ENCODE data around the gene CBX2. TPM values are rescaled to one million over a fixed set of nuclear protein-coding genes. Genes with fewer than 3 reads are reported as not detected.
A peak's percentile ranks its signal among the peaks of the same experiment; 100 is the strongest.

The CBX2 gene
- total and polyA plus RNA-seq, 4 donors: 1.4 to 13.5 (median 3.0) TPM

DNA sequence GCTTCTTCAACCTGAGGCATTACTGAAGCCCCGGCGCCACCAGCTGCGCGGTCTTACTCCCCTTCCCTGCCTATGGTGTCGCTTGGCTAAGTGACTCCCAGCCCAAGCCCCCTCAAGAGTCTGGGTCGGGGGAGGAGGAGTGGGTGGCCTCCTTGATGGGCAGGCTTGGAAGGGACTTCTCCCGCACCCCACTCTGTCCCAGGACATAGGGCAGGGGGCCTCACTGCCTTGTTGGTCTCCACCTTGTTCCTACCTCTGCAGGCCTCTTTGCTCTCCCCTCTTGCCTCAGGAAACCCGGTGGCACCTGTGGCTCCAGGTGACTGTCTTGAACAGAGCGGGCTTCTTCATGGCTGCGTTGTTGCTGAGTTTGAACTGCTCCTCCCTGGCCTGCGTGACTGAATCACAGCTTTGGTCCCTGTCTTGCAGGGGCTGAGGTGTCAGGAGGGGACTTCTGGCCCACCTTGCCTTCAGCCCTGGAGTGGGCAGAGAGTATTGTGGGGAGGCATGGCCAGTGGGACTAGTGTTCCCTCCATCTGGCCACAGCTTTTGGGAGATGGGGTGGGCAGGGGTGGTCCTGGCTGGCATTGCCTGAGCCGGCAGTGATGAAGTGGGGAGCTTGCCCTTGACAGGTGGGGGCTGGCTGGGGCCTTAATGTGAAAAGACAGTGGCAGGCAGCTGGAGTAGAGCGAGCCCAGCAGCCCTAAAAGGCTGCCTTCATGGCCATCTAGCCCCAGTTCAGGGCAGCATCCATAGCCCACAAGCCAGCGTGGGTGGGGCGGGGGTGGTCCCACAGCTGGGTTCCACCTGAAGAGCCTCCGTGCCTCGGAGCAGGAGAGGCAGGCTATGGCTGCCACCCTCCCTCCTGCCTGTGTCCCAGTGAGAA, 7.3 kb downstream of the CBX2 start:
- H3K9ac ChIP-seq (ENCODE audit: insufficient read depth in 1 of 2, low read length in 2 of 2): no peak overlapping the region
- 95 to 97% methylated on average over 17 of the region's 17 CpGs for WGBS, 2 donors
- TF ChIP-seq, protein P1, sequence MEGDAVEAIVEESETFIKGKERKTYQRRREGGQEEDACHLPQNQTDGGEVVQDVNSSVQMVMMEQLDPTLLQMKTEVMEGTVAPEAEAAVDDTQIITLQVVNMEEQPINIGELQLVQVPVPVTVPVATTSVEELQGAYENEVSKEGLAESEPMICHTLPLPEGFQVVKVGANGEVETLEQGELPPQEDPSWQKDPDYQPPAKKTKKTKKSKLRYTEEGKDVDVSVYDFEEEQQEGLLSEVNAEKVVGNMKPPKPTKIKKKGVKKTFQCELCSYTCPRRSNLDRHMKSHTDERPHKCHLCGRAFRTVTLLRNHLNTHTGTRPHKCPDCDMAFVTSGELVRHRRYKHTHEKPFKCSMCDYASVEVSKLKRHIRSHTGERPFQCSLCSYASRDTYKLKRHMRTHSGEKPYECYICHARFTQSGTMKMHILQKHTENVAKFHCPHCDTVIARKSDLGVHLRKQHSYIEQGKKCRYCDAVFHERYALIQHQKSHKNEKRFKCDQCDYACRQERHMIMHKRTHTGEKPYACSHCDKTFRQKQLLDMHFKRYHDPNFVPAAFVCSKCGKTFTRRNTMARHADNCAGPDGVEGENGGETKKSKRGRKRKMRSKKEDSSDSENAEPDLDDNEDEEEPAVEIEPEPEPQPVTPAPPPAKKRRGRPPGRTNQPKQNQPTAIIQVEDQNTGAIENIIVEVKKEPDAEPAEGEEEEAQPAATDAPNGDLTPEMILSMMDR (IDR thresholded peaks at IDR 0.05; ENCODE audit: control extremely low read depth, extremely low read depth): no peak
- H3K27me3 ChIP-seq (ENCODE audit: control insufficient read depth in 3 of 3, insufficient read depth in 3 of 3, low read length in 2 of 3): peaks cover 0 to 25% (median 16%) of the 10 kb centered on the region in 3 donors
- no peak overlapping the region for H3K4me3 ChIP-seq
- H3K36me3 ChIP-seq (ENCODE audit: control insufficient read depth in 4 of 4, insufficient read depth in 4 of 4, low read length in 4 of 4): peaks cover 0 to 9% (median 5%) of the 10 kb centered on the region in 4 donors
- ATAC-seq (ENCODE audit: insufficient read depth, low FRiP score): no peak
- no peaks in the 10 kb centered on the region for H3K9me3 ChIP-seq (ENCODE audit: control insufficient read depth in 4 of 4, insufficient read depth in 3 of 4, low read length in 3 of 4)
- peaks cover 0 to 13% (median 0%) of the 10 kb centered on the region in 5 donors for H3K4me1 ChIP-seq (ENCODE audit: control insufficient read depth in 5 of 5, insufficient read depth in 5 of 5, low read length in 5 of 5)
- peak in 1 of 3 donors; percentile 11 for DNase-seq
- no peak overlapping the region for H3K27ac ChIP-seq (ENCODE audit: low read depth in 1 of 2, low read length in 1 of 2)

DNA sequence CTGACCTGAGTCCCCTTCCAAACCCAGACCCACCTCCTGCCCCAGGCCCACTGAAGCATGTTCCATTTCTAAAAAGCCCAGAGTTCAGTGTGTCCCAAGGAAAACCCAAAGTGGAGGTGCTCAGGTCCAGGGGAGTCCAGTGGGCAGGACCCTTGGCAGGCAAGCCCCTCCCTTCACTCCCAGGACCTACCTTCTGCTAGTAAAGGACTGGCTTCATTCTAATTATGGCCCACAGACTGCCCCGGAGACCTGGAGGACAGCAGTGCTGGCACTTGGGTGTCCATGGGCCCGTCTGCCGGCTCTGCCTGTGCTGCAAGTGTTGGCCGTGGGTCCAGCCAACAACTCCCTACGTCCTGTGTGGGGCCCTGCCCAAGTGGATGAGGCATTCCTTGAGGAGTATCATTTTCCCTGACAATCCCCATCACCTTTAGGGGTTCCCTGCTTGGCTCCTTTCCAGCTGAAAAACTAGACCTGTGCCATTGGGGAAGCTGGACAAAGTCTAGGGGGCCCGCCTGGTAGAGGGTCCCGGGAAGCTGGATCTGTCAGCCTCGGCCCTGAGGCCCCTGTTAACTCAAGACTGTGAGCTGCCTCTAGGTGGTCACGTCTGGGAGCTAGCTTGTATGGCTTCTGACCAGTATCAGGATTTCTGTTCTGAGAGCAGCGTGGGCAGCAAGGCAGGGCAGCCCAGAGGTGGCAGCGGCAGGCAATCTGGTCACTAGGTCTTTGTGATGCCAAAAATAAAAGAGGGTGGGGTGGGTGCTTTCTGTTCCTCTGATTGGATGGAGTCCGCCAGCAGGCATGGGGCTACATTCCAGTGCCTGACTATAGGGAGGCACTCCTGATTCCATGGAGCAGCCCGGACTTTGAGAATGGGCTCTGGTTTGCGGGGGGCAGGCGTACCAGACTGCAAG, 8.2 kb downstream of the CBX2 start:
- DNase-seq (peak in 1 of 3 donors; percentile 11), ATAC-seq (ENCODE audit: insufficient read depth, low FRiP score) (no peak)
- peaks cover 0 to 14% (median 0%) of the 10 kb centered on the region in 5 donors for H3K4me1 ChIP-seq (ENCODE audit: control insufficient read depth in 5 of 5, insufficient read depth in 5 of 5, low read length in 5 of 5)
- peaks cover 0 to 33% (median 25%) of the 10 kb centered on the region in 3 donors for H3K27me3 ChIP-seq (ENCODE audit: control insufficient read depth in 3 of 3, insufficient read depth in 3 of 3, low read length in 2 of 3)
- no peak overlapping the region for H3K27ac ChIP-seq (ENCODE audit: low read depth in 1 of 2, low read length in 1 of 2)
- H3K9me3 ChIP-seq (ENCODE audit: control insufficient read depth in 4 of 4, insufficient read depth in 3 of 4, low read length in 3 of 4): no peaks in the 10 kb centered on the region
- TF ChIP-seq, protein P1 (IDR thresholded peaks at IDR 0.05; ENCODE audit: control extremely low read depth, extremely low read depth): no peak
- no peak overlapping the region for H3K9ac ChIP-seq (ENCODE audit: insufficient read depth in 1 of 2, low read length in 2 of 2)
- 91 to 94% methylated on average over 15 of the region's 15 CpGs for WGBS, 2 donors
- no peak overlapping the region for H3K4me3 ChIP-seq
- H3K36me3 ChIP-seq (ENCODE audit: control insufficient read depth in 4 of 4, insufficient read depth in 4 of 4, low read length in 4 of 4): peaks cover 0 to 8% (median 3%) of the 10 kb centered on the region in 4 donors

DNA sequence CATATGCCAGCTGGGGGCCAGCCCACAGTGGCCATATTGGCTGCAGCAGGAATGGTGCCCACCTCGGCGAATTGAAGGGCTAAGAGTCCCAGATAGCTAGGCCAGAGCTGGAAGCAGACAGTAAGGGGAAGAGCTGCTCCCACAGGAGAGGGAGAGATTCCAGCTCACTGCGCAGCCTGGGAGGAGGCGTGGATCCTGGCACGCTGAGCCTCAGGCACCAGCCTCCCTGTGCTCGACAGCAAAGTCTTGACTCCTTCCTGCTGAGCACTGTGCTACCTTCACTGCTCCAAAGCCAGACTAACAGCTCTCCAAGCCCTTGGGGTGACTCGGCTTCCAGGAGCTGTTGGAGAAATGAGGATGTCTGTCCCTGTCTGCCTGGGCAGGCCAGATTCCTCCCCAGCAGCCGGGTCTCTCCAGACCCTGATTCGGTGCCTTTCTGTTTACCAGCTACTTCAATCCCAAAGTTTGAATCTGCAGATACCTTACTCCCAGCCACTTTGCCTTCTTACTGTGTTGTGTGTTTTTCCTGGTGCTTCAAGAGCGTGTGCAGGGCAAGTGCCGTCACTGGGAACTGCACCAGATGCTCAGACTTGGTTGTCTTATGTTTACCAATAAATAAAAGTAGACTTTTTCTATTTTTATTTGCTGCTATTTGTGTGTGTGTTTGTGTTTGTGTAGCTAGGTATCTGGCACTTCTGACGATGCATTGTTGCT, 9.1 kb downstream of the CBX2 start:
- H3K9ac ChIP-seq (ENCODE audit: insufficient read depth in 1 of 2, low read length in 2 of 2): no peak overlapping the region
- no peak for ATAC-seq (ENCODE audit: insufficient read depth, low FRiP score)
- H3K27ac ChIP-seq (ENCODE audit: low read depth in 1 of 2, low read length in 1 of 2): no peak overlapping the region
- peaks cover 0 to 41% (median 34%) of the 10 kb centered on the region in 3 donors for H3K27me3 ChIP-seq (ENCODE audit: control insufficient read depth in 3 of 3, insufficient read depth in 3 of 3, low read length in 2 of 3)
- no peak overlapping the region for H3K4me3 ChIP-seq
- 90 to 91% methylated on average over 12 of the region's 12 CpGs for WGBS, 2 donors
- peaks cover 0 to 14% (median 0%) of the 10 kb centered on the region in 5 donors for H3K4me1 ChIP-seq (ENCODE audit: control insufficient read depth in 5 of 5, insufficient read depth in 5 of 5, low read length in 5 of 5)
- peaks cover 0 to 8% (median 3%) of the 10 kb centered on the region in 4 donors for H3K36me3 ChIP-seq (ENCODE audit: control insufficient read depth in 4 of 4, insufficient read depth in 4 of 4, low read length in 4 of 4)
- no peak for DNase-seq
- H3K9me3 ChIP-seq (ENCODE audit: control insufficient read depth in 4 of 4, insufficient read depth in 3 of 4, low read length in 3 of 4): no peaks in the 10 kb centered on the region
- TF ChIP-seq, protein P1 (IDR thresholded peaks at IDR 0.05; ENCODE audit: control extremely low read depth, extremely low read depth): no peak

All from lung (tissue), 12 donors.